ENCODE measurements around the gene SRC. TPM values are rescaled to one million over a fixed set of nuclear protein-coding genes. Genes with fewer than 3 reads are reported as not detected.

SRC gene
- total RNA-seq, 1 donor, result 24.1 TPM

DNA sequence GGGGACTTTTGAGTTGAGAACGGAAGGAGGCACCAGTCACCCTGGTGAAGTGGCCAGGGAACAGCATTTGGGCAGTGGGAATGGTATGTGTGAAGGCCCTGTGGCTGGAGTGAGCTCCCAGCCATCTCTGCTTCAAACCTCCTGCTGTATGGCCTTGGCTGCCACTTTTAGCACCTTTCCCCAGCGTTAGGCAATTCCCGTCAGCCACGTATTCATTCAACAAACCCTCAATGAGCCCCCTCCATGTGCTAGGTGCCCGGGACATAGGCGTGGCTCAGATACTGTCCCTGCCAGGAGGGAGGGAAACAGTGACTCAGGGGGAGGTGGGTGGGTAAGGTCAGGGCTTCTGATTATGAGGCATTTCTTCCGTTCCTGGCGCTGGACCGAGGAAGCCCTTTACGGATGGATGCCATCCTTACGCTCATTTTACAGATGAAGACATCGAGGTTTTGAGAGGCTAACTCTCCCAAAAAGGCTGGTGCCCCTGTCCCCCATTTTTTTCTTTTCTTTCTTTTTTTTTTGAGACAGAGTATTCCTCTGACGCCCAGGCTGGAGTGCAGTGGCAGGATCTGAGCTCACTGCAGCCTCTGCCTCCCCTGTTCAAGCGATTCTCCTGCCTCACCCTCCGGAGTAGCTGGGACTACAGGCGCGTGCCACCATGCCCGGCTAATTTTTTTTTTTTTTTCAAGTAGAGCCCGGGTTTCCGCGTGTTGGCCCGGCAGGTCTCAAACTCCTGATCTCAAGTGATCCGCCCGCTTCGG lies 37.5 kb downstream of the SRC start:
- H3K4me1 ChIP-seq (ENCODE audit: insufficient read depth, low read length), result peaks cover 42% of the 10 kb centered on the region
- H3K27me3 ChIP-seq (ENCODE audit: insufficient read depth, low read length), result no peaks in the 10 kb centered on the region
- H3K4me3 ChIP-seq (ENCODE audit: low read length), result no peak overlapping the region
- H3K9me3 ChIP-seq (ENCODE audit: low read depth, low read length), result no peaks in the 10 kb centered on the region

GRCh38 chr20:37384683-37385174 lies 38.8 kb downstream of the SRC start:
- peak overlapping the region; percentile 35 for H3K4me3 ChIP-seq (ENCODE audit: low read length)
- peaks cover 29% of the 10 kb centered on the region for H3K4me1 ChIP-seq (ENCODE audit: insufficient read depth, low read length)
- no peaks in the 10 kb centered on the region for H3K27me3 ChIP-seq (ENCODE audit: insufficient read depth, low read length)
- no peaks in the 10 kb centered on the region for H3K9me3 ChIP-seq (ENCODE audit: low read depth, low read length)

DNA sequence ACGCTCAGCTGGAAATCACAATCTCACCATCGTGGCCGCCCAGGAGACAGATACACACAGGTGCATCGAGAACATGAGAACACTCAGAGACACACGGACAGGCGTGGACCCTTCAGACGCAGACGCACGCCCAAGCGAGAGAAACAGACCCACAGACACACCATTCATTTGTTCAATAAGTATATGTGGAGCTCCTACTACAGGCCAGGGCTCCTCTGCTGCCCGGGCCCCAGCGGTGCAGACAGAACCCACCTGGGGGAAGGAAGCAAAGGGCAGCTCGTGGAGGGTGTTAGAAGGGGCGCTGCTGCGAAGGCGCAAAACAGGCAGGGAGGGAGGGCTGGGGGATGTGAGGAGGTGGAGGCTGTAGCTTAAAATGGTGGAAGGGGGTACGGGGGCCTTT lies 39.2 kb downstream of the SRC start:
- Histone ChIP-seq H3K4me1 (ENCODE audit: insufficient read depth, low read length) (peaks cover 26% of the 10 kb centered on the region), H3K4me3 (ENCODE audit: low read length) (no peak overlapping the region), H3K9me3 (ENCODE audit: low read depth, low read length) (no peaks in the 10 kb centered on the region), H3K27me3 (ENCODE audit: insufficient read depth, low read length) (no peaks in the 10 kb centered on the region)

DNA sequence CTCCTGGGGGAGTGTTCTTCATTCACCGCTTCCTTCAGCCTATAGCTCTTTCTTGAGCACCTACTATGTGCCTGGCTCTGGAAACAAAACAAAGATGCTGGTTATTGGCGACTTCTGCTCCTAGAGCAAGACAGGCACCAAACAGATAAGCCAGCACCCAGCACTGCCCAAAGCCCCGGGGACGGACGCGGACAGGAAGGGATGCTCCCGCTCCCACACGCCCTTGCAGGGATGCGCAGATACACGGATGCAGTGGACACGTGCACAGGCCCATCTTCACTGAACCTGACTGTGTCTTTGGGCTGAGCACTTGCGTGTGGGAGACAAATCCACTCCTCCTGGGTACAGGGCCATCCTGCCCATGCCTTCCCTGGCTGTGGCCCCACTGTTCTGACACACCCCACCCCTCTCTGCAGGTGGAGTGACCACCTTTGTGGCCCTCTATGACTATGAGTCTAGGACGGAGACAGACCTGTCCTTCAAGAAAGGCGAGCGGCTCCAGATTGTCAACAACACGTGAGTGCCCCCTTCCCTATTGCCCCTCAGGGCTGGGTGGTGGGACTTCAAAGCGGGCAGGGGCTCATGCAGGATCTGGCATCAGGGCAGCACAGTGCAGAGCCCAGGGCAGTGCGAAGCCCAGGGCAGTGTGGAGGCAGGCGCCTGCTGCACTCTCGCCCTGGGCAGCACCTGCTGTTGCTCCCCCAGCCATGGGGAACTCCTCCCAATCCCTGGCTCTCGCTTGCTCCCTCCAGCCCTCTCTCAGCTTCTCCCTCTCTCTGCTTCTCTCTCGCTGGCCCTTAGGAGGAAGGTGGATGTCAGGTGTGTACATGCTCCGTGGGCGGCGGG lies 39.9 kb downstream of the SRC start:
- no peaks in the 10 kb centered on the region for H3K9me3 ChIP-seq (ENCODE audit: low read depth, low read length)
- H3K27me3 ChIP-seq (ENCODE audit: insufficient read depth, low read length), result no peaks in the 10 kb centered on the region
- H3K4me1 ChIP-seq (ENCODE audit: insufficient read depth, low read length), result peaks cover 26% of the 10 kb centered on the region
- H3K4me3 ChIP-seq (ENCODE audit: low read length), result no peak overlapping the region

DNA sequence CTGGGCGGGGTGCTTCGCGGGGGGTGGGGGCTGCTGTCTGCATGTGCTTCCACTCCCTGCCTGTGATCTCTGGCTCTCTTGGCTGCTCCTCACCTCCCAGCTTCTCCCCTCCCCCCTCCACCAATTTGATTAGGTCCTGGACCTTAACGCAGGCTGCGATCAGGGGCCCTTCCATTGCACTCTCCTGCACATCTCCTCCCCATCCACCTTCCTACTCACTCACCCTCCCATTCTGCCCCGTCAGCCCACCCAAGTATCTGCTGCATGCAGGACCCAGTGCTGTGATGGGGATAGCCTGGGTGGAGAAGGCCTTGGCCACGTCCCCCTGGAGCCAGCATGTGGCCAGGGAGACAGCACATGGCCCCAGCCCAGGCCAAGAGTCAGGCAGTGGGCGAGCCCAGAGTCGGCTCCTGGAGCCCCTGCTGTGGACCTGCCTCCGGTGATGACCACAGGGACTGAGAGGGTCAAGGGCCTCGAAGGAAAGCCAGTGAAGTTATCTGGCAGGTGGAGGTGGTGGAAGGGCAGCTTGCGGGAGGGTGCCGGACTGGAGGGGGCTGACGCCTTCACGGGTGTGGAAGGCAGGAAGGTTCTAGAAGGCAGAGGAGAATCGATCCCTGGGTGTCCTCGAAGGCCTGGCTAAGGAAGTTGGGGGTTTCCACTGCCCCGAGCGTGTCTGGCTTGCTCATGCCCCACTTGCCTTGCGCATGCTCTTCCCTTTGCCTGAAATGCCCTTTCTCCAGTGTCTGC lies 40.7 kb downstream of the SRC start:
- Histone ChIP-seq H3K9me3 (ENCODE audit: low read depth, low read length) (no peaks in the 10 kb centered on the region), H3K4me3 (ENCODE audit: low read length) (no peak overlapping the region), H3K4me1 (ENCODE audit: insufficient read depth, low read length) (peaks cover 22% of the 10 kb centered on the region), H3K27me3 (ENCODE audit: insufficient read depth, low read length) (no peaks in the 10 kb centered on the region)

DNA sequence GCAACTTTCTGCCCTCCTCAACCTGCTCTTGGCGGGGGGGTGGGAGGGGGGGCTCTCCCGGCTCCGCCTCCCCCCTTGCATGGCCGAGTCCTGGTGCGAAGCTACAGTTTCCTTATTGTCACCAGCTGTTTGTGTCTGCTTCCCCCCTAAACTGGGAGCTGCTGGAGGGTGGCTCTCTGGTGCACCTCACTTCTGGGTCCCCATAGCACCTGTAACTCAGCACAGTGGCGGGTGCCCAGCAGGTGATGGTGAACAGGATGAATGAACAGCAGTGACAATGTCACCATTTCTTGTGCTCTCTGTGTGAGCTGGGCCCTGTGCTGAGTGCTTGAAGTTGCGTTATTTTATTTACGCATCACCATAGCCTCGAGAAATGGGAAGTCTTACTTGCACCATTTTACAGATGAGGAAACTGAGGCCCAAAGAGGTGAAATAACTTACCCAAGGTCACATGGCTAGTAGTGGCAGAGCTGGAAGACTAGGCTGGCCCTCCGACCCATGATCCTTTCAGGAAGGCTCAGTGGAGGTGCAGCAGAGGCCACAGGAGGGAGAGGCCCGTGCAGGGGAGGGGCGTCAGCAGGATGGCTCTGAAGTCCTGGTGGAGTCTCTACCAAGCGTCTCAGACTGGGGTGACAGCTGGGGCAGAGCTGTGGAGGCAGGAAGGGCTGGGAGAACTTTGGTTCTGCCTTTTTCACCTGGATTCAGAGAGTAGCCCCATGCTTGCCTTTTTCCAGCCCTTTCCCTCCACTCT lies 41.8 kb downstream of the SRC start:
- no peaks in the 10 kb centered on the region for H3K27me3 ChIP-seq (ENCODE audit: insufficient read depth, low read length)
- no peaks in the 10 kb centered on the region for H3K9me3 ChIP-seq (ENCODE audit: low read depth, low read length)

DNA sequence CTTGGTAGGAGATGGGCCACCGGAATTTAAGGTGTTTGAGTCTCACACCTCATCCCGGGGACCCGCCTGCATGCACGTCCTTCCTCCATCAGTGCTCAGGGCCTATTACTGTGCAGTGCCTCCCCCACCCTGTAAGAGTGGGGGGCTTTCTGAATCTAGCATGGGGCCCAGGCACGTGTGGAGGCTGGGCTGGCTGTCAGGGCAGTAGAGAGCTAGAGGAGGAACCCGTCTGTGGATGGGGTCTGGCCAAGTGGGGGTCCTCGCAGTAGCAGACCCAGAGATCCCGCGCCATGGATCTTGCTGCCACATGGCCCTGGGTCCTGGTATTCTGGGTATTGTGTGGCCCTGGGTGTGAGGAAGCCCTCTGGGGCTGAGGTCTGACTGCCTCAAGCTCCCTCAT lies 42.9 kb downstream of the SRC start:
- no peaks in the 10 kb centered on the region for H3K9me3 ChIP-seq (ENCODE audit: low read depth, low read length)
- H3K4me1 ChIP-seq (ENCODE audit: insufficient read depth, low read length), result peaks cover 11% of the 10 kb centered on the region
- no peak overlapping the region for H3K4me3 ChIP-seq (ENCODE audit: low read length)

More for the DNA sequence above, 41.8 kb downstream of the SRC start:
- no peak overlapping the region for H3K4me3 ChIP-seq (ENCODE audit: low read length)
- peaks cover 16% of the 10 kb centered on the region for H3K4me1 ChIP-seq (ENCODE audit: insufficient read depth, low read length)

DNA sequence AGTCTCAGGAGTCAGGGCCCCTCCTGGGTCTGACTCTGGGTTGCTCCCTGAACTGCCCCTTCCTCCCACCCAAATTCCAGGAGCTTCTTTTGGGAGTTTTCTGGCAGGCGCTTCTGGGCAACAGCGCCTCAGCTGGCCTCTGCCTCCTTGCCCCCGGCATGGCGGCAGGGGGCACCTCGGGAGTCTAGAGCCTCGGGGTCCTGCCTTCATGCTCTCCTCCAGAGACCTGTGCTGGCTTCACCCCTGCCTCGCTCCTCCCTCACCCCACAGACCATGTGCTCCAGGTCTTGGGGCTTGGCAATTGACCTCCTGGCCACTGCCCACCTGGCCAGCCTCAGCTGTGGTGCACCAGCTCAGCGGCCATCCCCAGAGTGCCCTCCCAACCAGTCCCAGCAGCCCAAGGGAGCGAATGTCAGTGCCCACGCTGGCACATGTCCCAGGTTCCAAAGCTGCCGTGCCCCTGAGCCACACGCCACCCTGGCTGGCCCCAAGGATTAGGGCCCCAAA lies 43.4 kb downstream of the SRC start:
- H3K4me3 ChIP-seq (ENCODE audit: low read length), result no peak overlapping the region
- no peaks in the 10 kb centered on the region for H3K9me3 ChIP-seq (ENCODE audit: low read depth, low read length)
- no peaks in the 10 kb centered on the region for H3K27me3 ChIP-seq (ENCODE audit: insufficient read depth, low read length)
- H3K4me1 ChIP-seq (ENCODE audit: insufficient read depth, low read length), result peaks cover 7% of the 10 kb centered on the region

More for the DNA sequence above, 42.9 kb downstream of the SRC start:
- no peaks in the 10 kb centered on the region for H3K27me3 ChIP-seq (ENCODE audit: insufficient read depth, low read length)

GRCh38 chr20:37389844-37390275 lies 43.9 kb downstream of the SRC start:
- Histone ChIP-seq H3K4me1 (ENCODE audit: insufficient read depth, low read length) (peaks cover 4% of the 10 kb centered on the region), H3K4me3 (ENCODE audit: low read length) (no peak overlapping the region), H3K27me3 (ENCODE audit: insufficient read depth, low read length) (no peaks in the 10 kb centered on the region), H3K9me3 (ENCODE audit: low read depth, low read length) (no peaks in the 10 kb centered on the region)

GRCh38 chr20:37390503-37390890 lies 44.6 kb downstream of the SRC start:
- H3K9me3 ChIP-seq (ENCODE audit: low read depth, low read length), result no peaks in the 10 kb centered on the region
- H3K4me3 ChIP-seq (ENCODE audit: low read length), result no peak overlapping the region
- no peaks in the 10 kb centered on the region for H3K4me1 ChIP-seq (ENCODE audit: insufficient read depth, low read length)
- H3K27me3 ChIP-seq (ENCODE audit: insufficient read depth, low read length), result no peaks in the 10 kb centered on the region

GRCh38 chr20:37390891-37391525 lies 45.1 kb downstream of the SRC start:
- Histone ChIP-seq H3K9me3 (ENCODE audit: low read depth, low read length) (no peaks in the 10 kb centered on the region), H3K4me1 (ENCODE audit: insufficient read depth, low read length) (no peaks in the 10 kb centered on the region), H3K27me3 (ENCODE audit: insufficient read depth, low read length) (no peaks in the 10 kb centered on the region), H3K4me3 (ENCODE audit: low read length) (no peak overlapping the region)

DNA sequence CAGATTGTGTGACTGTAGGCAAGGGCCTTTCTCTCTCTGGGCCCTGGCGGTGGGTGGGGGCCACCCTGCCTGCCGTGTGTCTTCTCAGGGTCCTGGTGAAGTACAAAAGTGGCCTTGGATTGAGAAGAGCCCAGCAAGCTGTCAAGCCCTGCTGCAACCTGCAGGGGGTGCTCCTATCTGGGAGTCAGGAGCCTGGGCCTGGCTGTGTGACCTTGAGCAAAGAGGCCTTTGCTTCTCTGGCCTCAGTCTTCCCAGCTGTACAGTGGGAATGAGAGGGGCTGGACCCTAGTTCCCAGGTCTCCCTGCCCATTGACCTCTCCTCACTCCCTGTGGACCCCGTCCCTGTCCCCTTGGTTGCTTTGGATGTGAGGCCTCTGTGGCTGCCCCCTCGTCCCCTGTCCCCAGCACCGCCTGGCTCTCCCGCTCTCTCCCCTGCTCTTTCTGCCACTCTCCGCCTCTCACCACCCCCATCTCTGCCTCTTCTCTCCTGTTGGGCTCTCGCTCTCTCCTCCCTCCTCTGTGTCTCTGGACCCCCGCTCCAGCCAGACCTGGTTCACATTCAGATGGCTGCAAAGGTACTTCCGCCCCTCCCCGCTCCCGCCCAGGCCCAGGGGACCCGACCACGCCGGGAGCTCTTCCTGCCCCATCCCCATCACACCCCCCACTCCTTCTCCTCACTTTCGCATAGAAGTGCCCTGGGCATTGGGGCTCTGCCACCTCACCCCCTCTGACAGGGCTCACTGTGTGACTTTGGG lies 46.7 kb downstream of the SRC start:
- Histone ChIP-seq H3K27me3 (ENCODE audit: insufficient read depth, low read length) (no peaks in the 10 kb centered on the region), H3K9me3 (ENCODE audit: low read depth, low read length) (no peaks in the 10 kb centered on the region), H3K4me1 (ENCODE audit: insufficient read depth, low read length) (no peaks in the 10 kb centered on the region), H3K4me3 (ENCODE audit: low read length) (no peak overlapping the region)

GRCh38 chr20:37393196-37393862 lies 47.4 kb downstream of the SRC start:
- no peaks in the 10 kb centered on the region for H3K4me1 ChIP-seq (ENCODE audit: insufficient read depth, low read length)

More at GRCh38 chr20:37393196-37393862, 47.4 kb downstream of the SRC start:
- H3K4me3 ChIP-seq (ENCODE audit: low read length), result no peak overlapping the region
- H3K9me3 ChIP-seq (ENCODE audit: low read depth, low read length), result no peaks in the 10 kb centered on the region
- no peaks in the 10 kb centered on the region for H3K27me3 ChIP-seq (ENCODE audit: insufficient read depth, low read length)
